GM12878 (cell line): ENCODE measurements around the gene CLCN7.

Experiments
- CREM ChIP-seq: IDR thresholded peaks from 2 replicates; pipeline ENCODE4 v1.6.1; 2014; ENCODE audit warnings: antibody characterized with exemption, low read depth
- EP300 ChIP-seq, 2 experiments: fragments of 150-350 bp in 1 of 2; IDR thresholded peaks; 2 replicates each; pipeline ENCODE4 v1.6.1; 2011 to 2012; ENCODE audit warnings: low read depth in 2 of 2, low read length in 2 of 2, borderline replicate concordance in 1 of 2, improper control_type of control experiment in 1 of 2, inconsistent platforms in 1 of 2; ENCODE audit not compliant: control insufficient read depth in 1 of 2
- JUND ChIP-seq: IDR thresholded peaks from 2 replicates; pipeline ENCODE4 v1.6.1; 2012; ENCODE audit warnings: low read depth, mild to moderate bottlenecking, low read length, improper control_type of control experiment, moderate library complexity
- MEF2A ChIP-seq: IDR thresholded peaks from 2 replicates; pipeline ENCODE4 v1.6.1; 2011; ENCODE audit warnings: low read depth, mild to moderate bottlenecking, low read length, moderate library complexity; ENCODE audit not compliant: insufficient read depth
- POLR2A ChIP-seq: IDR thresholded peaks from 2 replicates; pipeline ENCODE4 v1.6.1; 2011; ENCODE audit warnings: low read depth, mild to moderate bottlenecking, low read length
- POLR2AphosphoS5 ChIP-seq: IDR thresholded peaks from 2 replicates; pipeline ENCODE4 v1.6.1; 2011; ENCODE audit warnings: mild to moderate bottlenecking, low read length, inconsistent platforms
- RAD21 ChIP-seq: IDR thresholded peaks from 2 replicates; pipeline ENCODE4 v1.6.1; 2011; ENCODE audit warnings: mild to moderate bottlenecking, low read depth, low read length, moderate library complexity; ENCODE audit not compliant: insufficient read depth
- SMC3 ChIP-seq: IDR thresholded peaks from 2 replicates; pipeline ENCODE4 v1.6.1; 2011; ENCODE audit warnings: low read length, improper control_type of control experiment, borderline replicate concordance
- TAF1 ChIP-seq: IDR thresholded peaks from 2 replicates; pipeline ENCODE4 v1.6.1; 2011; ENCODE audit warnings: mild to moderate bottlenecking, low read depth, low read length, borderline replicate concordance
- ZZZ3 ChIP-seq: IDR thresholded peaks from 2 replicates; pipeline ENCODE4 v1.6.1; 2011; ENCODE audit warnings: low read depth; ENCODE audit not compliant: control insufficient read depth, insufficient read length
- TF ChIP-seq, protein P1 (sequence below): IDR thresholded peaks from 2 replicates; pipeline ENCODE4 v1.6.1; 2012; ENCODE audit warnings: mild to moderate bottlenecking, low read depth, low read length
- TF ChIP-seq, protein P2 (sequence below), 3 experiments: IDR thresholded peaks in 2 of 3; conservative IDR thresholded peaks in 1 of 3; 2 replicates each; pipeline ENCODE4 v1.5.1; 2011; ENCODE audit warnings: low read depth in 3 of 3, low read length in 3 of 3, mild to moderate bottlenecking in 3 of 3, control low read depth in 2 of 3, moderate library complexity in 2 of 3, inconsistent platforms in 1 of 3, mixed read lengths in 1 of 3; ENCODE audit not compliant: control insufficient read depth in 2 of 3, insufficient read depth in 1 of 3; ENCODE audit errors: extremely low read depth in 1 of 3
- TF ChIP-seq, protein P3 (sequence below): IDR thresholded peaks from 2 replicates; pipeline ENCODE4 v1.6.1; 2012; ENCODE audit warnings: low read depth, low read length, improper control_type of control experiment

DNA sequence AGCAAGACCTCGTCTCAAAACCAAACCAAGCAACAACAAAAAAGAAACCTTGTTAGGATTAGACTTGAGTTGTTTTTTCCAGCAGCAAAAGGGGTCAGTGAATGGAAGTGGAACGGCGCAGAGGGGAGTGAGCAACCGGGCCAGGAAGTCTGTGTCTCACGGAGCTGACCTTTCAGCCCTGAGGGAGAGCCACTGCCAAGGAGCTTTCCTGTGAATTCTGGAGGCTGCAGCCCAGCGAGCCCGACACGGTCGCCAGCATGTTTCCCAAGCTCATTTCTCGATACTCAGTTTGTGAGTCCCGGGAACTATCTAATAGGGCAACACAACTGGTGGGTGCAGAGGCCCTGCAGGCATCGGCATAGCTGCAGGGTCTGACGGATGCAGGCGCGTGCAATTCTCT, 37.9 kb upstream of the CLCN7 start:
- TF ChIP-seq, protein P1, sequence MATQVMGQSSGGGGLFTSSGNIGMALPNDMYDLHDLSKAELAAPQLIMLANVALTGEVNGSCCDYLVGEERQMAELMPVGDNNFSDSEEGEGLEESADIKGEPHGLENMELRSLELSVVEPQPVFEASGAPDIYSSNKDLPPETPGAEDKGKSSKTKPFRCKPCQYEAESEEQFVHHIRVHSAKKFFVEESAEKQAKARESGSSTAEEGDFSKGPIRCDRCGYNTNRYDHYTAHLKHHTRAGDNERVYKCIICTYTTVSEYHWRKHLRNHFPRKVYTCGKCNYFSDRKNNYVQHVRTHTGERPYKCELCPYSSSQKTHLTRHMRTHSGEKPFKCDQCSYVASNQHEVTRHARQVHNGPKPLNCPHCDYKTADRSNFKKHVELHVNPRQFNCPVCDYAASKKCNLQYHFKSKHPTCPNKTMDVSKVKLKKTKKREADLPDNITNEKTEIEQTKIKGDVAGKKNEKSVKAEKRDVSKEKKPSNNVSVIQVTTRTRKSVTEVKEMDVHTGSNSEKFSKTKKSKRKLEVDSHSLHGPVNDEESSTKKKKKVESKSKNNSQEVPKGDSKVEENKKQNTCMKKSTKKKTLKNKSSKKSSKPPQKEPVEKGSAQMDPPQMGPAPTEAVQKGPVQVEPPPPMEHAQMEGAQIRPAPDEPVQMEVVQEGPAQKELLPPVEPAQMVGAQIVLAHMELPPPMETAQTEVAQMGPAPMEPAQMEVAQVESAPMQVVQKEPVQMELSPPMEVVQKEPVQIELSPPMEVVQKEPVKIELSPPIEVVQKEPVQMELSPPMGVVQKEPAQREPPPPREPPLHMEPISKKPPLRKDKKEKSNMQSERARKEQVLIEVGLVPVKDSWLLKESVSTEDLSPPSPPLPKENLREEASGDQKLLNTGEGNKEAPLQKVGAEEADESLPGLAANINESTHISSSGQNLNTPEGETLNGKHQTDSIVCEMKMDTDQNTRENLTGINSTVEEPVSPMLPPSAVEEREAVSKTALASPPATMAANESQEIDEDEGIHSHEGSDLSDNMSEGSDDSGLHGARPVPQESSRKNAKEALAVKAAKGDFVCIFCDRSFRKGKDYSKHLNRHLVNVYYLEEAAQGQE: no peak
- TF ChIP-seq, protein P2, sequence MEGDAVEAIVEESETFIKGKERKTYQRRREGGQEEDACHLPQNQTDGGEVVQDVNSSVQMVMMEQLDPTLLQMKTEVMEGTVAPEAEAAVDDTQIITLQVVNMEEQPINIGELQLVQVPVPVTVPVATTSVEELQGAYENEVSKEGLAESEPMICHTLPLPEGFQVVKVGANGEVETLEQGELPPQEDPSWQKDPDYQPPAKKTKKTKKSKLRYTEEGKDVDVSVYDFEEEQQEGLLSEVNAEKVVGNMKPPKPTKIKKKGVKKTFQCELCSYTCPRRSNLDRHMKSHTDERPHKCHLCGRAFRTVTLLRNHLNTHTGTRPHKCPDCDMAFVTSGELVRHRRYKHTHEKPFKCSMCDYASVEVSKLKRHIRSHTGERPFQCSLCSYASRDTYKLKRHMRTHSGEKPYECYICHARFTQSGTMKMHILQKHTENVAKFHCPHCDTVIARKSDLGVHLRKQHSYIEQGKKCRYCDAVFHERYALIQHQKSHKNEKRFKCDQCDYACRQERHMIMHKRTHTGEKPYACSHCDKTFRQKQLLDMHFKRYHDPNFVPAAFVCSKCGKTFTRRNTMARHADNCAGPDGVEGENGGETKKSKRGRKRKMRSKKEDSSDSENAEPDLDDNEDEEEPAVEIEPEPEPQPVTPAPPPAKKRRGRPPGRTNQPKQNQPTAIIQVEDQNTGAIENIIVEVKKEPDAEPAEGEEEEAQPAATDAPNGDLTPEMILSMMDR (IDR thresholded peaks at IDR 0.05 in 2 of 3, conservative IDR thresholded peaks at IDR 0.05 in 1 of 3; ENCODE audit: control insufficient read depth in 2 of 3, extremely low read depth in 1 of 3, insufficient read depth in 1 of 3, low read depth in 3 of 3, low read length in 3 of 3): no peak
- no peak for TF ChIP-seq RAD21
- no peak for TF ChIP-seq ZZZ3
- TF ChIP-seq, protein P3, sequence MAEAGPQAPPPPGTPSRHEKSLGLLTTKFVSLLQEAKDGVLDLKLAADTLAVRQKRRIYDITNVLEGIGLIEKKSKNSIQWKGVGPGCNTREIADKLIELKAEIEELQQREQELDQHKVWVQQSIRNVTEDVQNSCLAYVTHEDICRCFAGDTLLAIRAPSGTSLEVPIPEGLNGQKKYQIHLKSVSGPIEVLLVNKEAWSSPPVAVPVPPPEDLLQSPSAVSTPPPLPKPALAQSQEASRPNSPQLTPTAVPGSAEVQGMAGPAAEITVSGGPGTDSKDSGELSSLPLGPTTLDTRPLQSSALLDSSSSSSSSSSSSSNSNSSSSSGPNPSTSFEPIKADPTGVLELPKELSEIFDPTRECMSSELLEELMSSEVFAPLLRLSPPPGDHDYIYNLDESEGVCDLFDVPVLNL: no peak
- TF ChIP-seq SMC3: no peak
- no peak for TF ChIP-seq EP300 (IDR thresholded peaks at IDR 0.05; ENCODE audit: borderline replicate concordance in 1 of 2, control insufficient read depth in 1 of 2, low read depth in 2 of 2, low read length in 2 of 2)
- TF ChIP-seq POLR2AphosphoS5: no peak
- TF ChIP-seq MEF2A: no peak
- TF ChIP-seq TAF1: no peak
- no peak for TF ChIP-seq CREM
- no peak for TF ChIP-seq JUND
- 0 out of 2 replicates have a peak, but pooled peaks have one; percentile 28 for TF ChIP-seq POLR2A
